Natural killer cell treated with Interleukin-12 subunit alpha and Interleukin-12 subunit beta and Interleukin-15 and Interleukin-18, amount 100 ng/mL, for 72 hours (primary cell): ENCODE data around the gene SCN4A. TPM values are rescaled to one million over a fixed set of nuclear protein-coding genes. Genes with fewer than 3 reads are reported as not detected.
"Not testable (repeated sequence)": the region's sequence is repeated elsewhere in the genome, so short reads cannot be mapped to it uniquely, and the experiment has no call there.

Source experiments
- ATAC-seq, 2 donors: fragments of 150-1000 bp; cut with Tn5 transposase in 1 of 2; sonication (Bioruptor Pico), chemical (Tn5 transposase) in 1 of 2; 2 replicates each; pipeline ENCODE4 v1.10.0; 2021
- DNase-seq: peaks from one replicate; pipeline ENCODE4 v3.0.0; 2022; ENCODE audit warnings: low spot score
- H3K27ac Mint-ChIP-seq, 2 donors: 1 replicate in 1 of 2; 2 replicates in 1 of 2; pipeline ENCODE4 v1.8.0; 2022; ENCODE audit warnings: mixed read lengths in 2 of 2, mild to moderate bottlenecking in 1 of 2, moderate library complexity in 1 of 2
- H3K27me3 Mint-ChIP-seq, 2 donors: 1 replicate in 1 of 2; 2 replicates in 1 of 2; pipeline ENCODE4 v1.8.0; 2022; ENCODE audit warnings: mixed read lengths in 2 of 2
- H3K36me3 Mint-ChIP-seq: one replicate; pipeline ENCODE4 v1.8.0; 2022; ENCODE audit warnings: mixed read lengths
- H3K4me1 Mint-ChIP-seq, 2 donors: 1 replicate in 1 of 2; 2 replicates in 1 of 2; pipeline ENCODE4 v1.8.0; 2022; ENCODE audit warnings: low read depth in 2 of 2, mixed read lengths in 2 of 2, mild to moderate bottlenecking in 1 of 2
- H3K4me3 Mint-ChIP-seq: one replicate; pipeline ENCODE4 v1.8.0; 2022; ENCODE audit warnings: mixed read lengths
- H3K9me3 Mint-ChIP-seq: 2 replicates; pipeline ENCODE4 v1.8.0; 2022; ENCODE audit warnings: mixed read lengths
- total RNA-seq, 2 donors: library from RNA; stranded (reverse); gene quantifications; one replicate each; pipeline ENCODE4 v1.2.3, GENCODE V29; 2022

Gene SCN4A
- total RNA-seq, 2 donors from 2014 or later: 0.08 TPM; not detected in 1

GRCh38 chr17:63985387-63986140 is 12.8 kb upstream of the SCN4A start:
- no peaks in the 10 kb centered on the region for H3K36me3 Mint-ChIP-seq
- DNase-seq: no peak
- H3K27ac Mint-ChIP-seq: peak overlapping the region; percentile 37 to 91
- H3K4me3 Mint-ChIP-seq: no peak overlapping the region
- ATAC-seq: no peak
- no peaks in the 10 kb centered on the region for H3K9me3 Mint-ChIP-seq
- H3K4me1 Mint-ChIP-seq: peaks cover 25 to 32% of the 10 kb centered on the region in 2 donors
- H3K27me3 Mint-ChIP-seq: no peaks in the 10 kb centered on the region

DNA sequence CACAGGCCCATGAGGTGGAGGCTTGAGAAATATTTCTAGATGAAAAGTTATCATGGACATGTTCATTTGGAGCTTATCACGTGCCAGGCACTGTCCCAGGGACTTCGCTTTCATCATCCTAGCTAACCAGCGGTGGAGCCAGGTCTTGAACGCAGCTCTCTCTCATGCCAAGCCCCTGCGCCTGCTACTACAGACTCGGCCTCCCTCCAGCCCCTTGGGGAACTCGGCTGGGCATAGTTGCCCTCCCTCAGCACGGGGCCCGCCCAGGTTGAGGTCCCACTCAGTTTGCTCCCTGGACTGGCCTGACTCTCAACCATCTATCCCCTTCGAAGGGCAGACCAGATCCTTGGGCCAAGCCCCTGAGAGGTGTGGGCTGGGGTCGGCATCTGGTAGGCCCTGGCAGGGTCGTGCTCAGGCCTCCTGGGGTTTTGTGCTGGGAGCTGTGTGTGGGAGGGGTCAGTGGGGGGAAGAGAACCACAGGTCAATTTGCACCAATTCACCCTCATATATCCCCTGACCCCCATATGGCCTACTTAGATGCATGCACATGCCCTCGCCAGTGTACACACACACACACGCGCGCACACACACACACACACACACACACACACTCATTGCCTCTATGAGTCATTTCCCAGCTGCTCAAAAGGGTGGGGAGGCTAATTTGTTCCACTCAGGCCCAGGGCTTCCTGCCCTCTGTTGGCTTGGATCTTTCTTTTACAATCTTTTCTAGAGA is 12.1 kb upstream of the SCN4A start:
- DNase-seq: peak; percentile 71
- Mint-ChIP-seq H3K4me3 (no peak overlapping the region), H3K4me1 (peaks cover 18 to 24% of the 10 kb centered on the region in 2 donors), H3K9me3 (no peaks in the 10 kb centered on the region), H3K27me3 (no peaks in the 10 kb centered on the region), H3K27ac (peak overlapping the region; percentile 37 to 91), H3K36me3 (no peaks in the 10 kb centered on the region)
- peak; percentile 84 to 86 for ATAC-seq

GRCh38 chr17:63984236-63984635 is 11.5 kb upstream of the SCN4A start:
- Mint-ChIP-seq H3K4me3 (no peak overlapping the region), H3K36me3 (no peaks in the 10 kb centered on the region), H3K27me3 (no peaks in the 10 kb centered on the region), H3K9me3 (no peaks in the 10 kb centered on the region), H3K4me1 (peaks cover 13 to 22% of the 10 kb centered on the region in 2 donors), H3K27ac (no peak overlapping the region)
- DNase-seq (no peak), ATAC-seq (no peak)

DNA sequence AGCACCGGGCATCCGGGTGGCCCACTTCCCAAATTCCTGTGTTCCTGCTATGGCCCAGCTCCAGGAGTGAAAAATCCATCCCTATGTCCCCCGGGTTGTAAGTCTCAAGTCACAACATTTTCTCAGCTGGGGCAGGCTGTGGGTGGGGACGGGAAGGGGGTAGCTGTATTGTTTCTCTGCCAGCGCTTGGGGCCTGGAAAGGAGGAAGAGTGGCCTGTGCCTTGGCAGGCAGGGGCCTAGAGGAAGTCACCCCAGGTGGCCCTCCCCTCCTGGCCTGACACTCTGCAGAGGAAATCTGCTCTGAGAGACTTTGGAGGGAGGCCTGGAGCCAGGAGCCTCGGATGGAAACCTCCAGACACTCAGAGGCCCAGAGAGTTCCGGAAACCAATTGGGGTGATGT is 10.6 kb upstream of the SCN4A start:
- Mint-ChIP-seq H3K27ac (no peak overlapping the region), H3K9me3 (no peaks in the 10 kb centered on the region), H3K27me3 (no peaks in the 10 kb centered on the region), H3K36me3 (no peaks in the 10 kb centered on the region), H3K4me1 (peaks cover 13 to 22% of the 10 kb centered on the region in 2 donors), H3K4me3 (no peak overlapping the region)
- DNase-seq (no peak), ATAC-seq (no peak)

DNA sequence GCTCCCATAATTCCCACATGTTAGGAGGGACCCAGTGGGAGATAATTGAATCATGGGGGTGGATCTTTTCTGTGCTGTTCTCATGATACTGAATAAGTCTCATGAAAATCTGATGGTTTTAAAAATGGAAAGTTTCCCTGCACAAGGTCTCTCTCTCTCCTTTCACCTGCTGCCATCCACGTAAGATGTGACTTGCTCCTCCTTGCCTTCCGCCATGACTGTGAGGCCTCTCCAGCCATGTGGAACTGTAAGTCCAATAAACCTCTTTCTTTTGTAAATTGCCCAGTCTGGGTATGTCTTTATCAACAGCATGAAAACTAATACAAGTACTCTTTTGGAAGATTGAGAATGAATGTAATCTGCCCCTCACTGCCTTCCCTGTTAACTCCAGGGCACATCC is 9.9 kb upstream of the SCN4A start:
- H3K9me3 Mint-ChIP-seq: not testable (repeated sequence)

DNA sequence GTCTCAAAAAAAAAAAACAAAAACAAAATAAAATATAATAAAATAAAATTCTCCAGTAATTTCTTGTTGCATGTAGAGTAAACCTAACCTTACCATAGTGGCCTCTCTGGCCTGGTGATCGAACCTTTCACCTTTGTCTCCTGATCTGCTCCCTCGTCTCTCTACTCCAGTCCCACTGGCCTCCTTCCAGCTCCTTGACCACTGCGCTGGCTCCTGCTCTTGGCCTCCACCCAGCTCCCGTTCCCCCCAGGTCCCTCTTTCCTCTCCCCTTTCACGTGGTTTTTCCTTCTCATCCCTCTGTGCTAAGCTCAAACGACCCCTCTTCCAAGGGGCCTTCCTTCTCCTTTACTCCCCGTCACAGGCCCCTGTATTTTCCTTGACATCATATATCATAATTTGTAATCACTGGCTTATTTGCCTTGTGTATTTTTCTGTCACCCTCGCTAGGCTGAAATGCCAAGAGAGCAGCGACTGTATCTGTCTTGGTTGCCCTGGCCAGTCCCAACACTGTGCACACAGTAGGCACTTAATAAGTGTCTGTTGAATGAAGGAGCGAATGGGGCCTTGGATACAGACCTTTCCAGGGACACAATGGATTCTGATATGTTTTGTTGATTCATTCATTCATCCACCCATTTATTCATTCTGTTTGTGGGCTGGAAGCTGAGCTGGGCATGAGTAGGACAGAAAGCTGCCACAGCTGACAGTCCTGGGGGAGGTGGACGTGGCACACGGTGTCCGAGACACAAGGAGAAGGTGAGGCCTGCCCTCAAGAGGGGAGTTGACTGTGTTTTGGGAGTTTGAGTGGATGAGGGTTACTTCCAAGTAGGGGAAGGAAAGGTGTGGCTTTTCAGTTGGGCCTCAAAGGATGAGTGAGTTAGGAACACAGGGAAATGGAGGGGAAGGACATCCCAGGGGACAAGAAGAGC is 5.8 kb upstream of the SCN4A start:
- Mint-ChIP-seq H3K4me1 (peaks cover 2 to 15% of the 10 kb centered on the region in 2 donors), H3K9me3 (no peaks in the 10 kb centered on the region), H3K4me3 (no peak overlapping the region), H3K27me3 (peaks cover 0 to 7% of the 10 kb centered on the region in 2 donors), H3K36me3 (no peaks in the 10 kb centered on the region), H3K27ac (no peak overlapping the region)
- ATAC-seq (no peak), DNase-seq (no peak)

More for the DNA sequence above, 9.9 kb upstream of the SCN4A start:
- not testable (repeated sequence) for H3K27ac Mint-ChIP-seq, ATAC-seq, H3K36me3 Mint-ChIP-seq, H3K4me3 Mint-ChIP-seq, DNase-seq, H3K27me3 Mint-ChIP-seq
- peaks cover 13 to 21% of the 10 kb centered on the region in 2 donors for H3K4me1 Mint-ChIP-seq

- Mint-ChIP-seq H3K4me1 (peaks cover 0 to 15% of the 10 kb centered on the region in 2 donors), H3K4me3 (no peak overlapping the region), H3K27me3 (peaks cover 0 to 7% of the 10 kb centered on the region in 2 donors), H3K9me3 (no peaks in the 10 kb centered on the region), H3K36me3 (no peaks in the 10 kb centered on the region), H3K27ac (no peak overlapping the region)
- ATAC-seq (no peak), DNase-seq (no peak)
Observed at GRCh38 chr17:63976702-63977101, 4.0 kb upstream of the SCN4A start.

DNA sequence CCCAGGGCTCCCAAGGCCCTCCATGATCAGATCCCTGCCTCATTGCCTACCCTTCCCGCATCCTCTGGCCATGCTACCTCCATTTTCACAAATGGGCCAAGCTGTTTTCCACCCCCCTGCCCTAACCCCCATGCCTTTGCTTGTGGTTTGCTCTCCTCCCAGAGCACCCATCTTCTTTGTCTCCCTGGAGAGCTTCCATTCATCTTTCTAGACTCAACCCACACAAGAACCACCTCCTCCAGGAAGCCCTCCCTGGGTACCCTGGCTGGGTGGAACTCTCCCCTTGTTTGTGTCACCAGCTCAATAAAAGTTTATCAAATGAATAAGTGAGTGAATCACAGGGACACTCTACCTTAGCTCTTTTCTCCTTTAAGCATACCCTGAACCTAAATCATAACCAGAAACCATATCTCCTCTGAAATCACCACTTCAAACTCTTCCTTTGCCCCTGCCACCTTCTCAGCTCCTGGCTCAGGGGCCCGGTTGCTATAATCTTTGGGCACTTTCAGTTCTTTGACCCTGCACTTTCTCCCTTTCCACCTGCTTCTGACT is 2.9 kb upstream of the SCN4A start:
- Mint-ChIP-seq H3K27ac (peak overlapping the region in 1 of 2 donors; percentile 49), H3K27me3 (peaks cover 0 to 7% of the 10 kb centered on the region in 2 donors), H3K4me1 (peaks cover 0 to 15% of the 10 kb centered on the region in 2 donors), H3K9me3 (no peaks in the 10 kb centered on the region), H3K36me3 (no peaks in the 10 kb centered on the region), H3K4me3 (no peak overlapping the region)
- DNase-seq (no peak), ATAC-seq (no peak)

DNA sequence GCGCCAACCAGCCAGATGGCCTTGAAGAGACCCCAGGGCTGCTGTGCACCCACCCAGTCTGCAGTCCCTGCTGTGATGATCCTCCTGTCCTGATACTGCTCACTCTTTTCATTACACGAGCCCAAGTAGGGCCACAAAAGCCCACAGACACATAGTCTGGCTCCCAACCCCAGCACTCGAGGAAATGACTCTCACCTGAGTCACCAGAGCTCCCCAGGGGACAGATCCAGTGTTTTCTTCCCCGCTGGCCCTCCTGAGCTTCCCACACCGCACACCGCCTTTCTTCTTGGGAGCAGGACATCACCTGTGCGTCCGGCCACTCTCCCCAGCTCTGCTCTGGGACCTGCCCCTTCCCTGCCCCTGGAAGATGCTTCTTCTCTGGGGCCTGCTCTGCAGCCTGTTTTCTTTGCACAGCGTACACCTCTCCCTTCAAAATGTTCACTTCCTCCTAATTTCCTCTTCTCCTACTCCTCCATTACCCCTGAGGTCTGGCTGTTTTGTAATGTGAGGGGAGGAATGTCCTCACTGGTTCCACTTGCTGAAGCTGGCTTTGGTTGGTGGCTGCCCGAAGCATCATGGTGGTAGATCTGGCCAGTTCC is 2.0 kb upstream of the SCN4A start:
- H3K27ac Mint-ChIP-seq: no peak overlapping the region
- peaks cover 4 to 15% of the 10 kb centered on the region in 2 donors for H3K4me1 Mint-ChIP-seq
- H3K36me3 Mint-ChIP-seq: no peaks in the 10 kb centered on the region
- ATAC-seq (peak in 1 of 2 donors; percentile 18), DNase-seq (no peak)
- no peak overlapping the region for H3K4me3 Mint-ChIP-seq
- H3K9me3 Mint-ChIP-seq: no peaks in the 10 kb centered on the region
- H3K27me3 Mint-ChIP-seq: peaks cover 0 to 7% of the 10 kb centered on the region in 2 donors

DNA sequence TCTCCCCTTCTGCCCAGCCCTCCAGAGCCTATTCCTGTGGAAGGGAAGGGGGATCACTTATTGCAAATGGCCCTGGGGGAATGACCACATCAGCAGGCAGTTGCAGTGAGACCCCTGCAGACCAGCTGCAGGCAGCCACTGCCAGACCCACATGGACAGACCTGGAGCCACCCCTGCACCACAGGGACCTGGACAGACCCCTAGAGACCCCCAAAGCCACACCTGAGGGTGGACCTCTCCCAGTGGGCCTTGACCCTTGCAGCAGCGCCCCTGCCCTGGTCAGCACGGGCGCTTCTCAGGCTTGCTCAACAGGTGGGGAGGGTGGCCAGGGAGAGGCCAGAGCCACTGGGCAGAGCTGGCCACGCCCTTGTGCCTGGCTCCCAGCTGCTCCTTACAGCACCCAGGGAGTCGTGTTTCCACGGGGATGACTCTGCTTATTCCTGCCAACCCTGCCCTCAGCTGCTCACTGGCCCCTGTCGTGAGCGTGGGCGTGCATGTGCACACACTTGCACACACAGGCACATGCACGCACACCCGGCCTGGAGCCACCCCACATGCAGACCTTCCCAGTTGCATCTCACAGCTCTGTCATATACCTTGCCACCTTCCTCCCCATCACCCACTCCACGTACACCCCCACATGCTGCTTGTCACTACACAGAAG is 1.3 kb upstream of the SCN4A start:
- Mint-ChIP-seq H3K4me1 (peaks cover 4 to 15% of the 10 kb centered on the region in 2 donors), H3K4me3 (no peak overlapping the region), H3K36me3 (no peaks in the 10 kb centered on the region), H3K27ac (no peak overlapping the region), H3K27me3 (peaks cover 0 to 7% of the 10 kb centered on the region in 2 donors), H3K9me3 (no peaks in the 10 kb centered on the region)
- ATAC-seq: peak in 1 of 2 donors; percentile 48
- DNase-seq: no peak

DNA sequence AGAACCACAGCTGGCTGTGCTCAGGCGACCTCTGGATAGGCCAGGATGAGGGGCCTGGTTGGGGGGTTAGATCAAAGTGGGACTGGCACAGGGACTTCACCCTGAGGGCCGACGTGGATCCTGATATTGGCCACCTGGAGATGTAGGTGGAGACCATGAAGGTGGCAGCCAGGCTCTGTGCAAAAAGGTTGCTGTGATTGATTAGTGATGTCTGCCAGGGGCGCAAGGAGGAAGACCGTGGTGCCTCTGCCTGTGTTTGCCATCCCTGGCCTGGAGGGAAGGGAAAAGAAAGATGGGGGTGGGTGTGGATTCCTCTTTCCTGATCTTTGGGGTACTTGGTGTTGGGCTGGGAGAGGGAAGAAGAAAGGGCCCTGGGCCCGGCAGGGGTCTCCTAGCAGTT is 529 bp upstream of the SCN4A start:
- ATAC-seq (no peak), DNase-seq (no peak)
- Mint-ChIP-seq H3K27me3 (peaks cover 0 to 7% of the 10 kb centered on the region in 2 donors), H3K27ac (no peak overlapping the region), H3K4me3 (no peak overlapping the region), H3K9me3 (no peaks in the 10 kb centered on the region), H3K36me3 (no peaks in the 10 kb centered on the region), H3K4me1 (peaks cover 7 to 15% of the 10 kb centered on the region in 2 donors)

DNA sequence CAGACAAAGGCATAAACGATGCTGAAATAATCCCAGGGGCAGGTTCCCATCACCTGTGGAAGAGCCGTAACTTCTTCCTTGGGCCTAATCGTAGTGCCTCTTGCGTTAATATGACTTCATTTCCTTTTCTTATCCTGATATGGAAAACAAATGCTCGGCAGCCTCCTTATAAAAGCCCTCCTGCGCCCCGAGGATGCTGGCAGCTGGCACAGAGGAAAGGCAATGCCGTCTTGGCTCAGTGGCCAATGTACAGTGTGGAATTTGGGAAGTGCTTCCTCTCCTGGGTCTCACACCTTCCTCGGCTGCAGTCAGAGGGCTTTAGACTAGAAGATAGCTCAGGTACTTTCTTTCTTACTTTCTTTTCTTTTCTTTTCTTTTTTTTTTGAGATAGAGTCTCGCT is 3.4 kb downstream of the SCN4A start:
- H3K36me3 Mint-ChIP-seq: no peaks in the 10 kb centered on the region
- no peak overlapping the region for H3K4me3 Mint-ChIP-seq
- H3K27ac Mint-ChIP-seq: no peak overlapping the region
- no peaks in the 10 kb centered on the region for H3K27me3 Mint-ChIP-seq
- ATAC-seq: no peak
- no peaks in the 10 kb centered on the region for H3K9me3 Mint-ChIP-seq
- DNase-seq: no peak
- peaks cover 13 to 20% of the 10 kb centered on the region in 2 donors for H3K4me1 Mint-ChIP-seq
